NCI-H2171 treated with DMSO at 0.1 percent for 48 hours (cell line): ENCODE data around the gene ZMYM4.

Experiments
- DNase-seq: peaks from one replicate; lab custom pipeline; 2025; lab: John Stamatoyannopoulos, UW

Gene ZMYM4

DNA sequence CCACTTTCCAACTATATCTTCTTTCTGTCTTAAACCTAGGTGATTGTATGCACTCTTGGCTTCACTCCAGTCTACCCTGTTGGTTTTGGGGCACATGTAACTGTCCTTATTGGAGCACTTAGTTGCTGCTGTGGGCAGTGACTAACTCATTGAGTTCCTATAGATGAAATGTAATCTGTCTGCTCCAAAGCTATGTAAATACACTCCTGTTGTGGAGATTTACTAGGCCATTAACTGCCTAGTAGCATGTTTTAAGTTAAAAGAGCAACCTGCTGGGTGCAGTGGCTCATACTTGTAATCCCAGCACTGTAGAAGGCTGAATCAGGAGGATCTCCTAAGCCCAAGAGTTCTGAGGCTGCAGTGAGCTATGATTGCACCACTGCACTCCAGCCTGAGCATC, 137.6 kb downstream of the ZMYM4 start:
- no peak for DNase-seq

GRCh38 chr1:35407743-35408142, 139.2 kb downstream of the ZMYM4 start:
- DNase-seq, result no peak

GRCh38 chr1:35408925-35409324, 140.4 kb downstream of the ZMYM4 start:
- no peak for DNase-seq

GRCh38 chr1:35426097-35426586, 157.6 kb downstream of the ZMYM4 start:
- DNase-seq, result no peak

- no peak for DNase-seq
Measured at GRCh38 chr1:35428360-35428759, 159.9 kb downstream of the ZMYM4 start.

- no peak for DNase-seq
Measured at GRCh38 chr1:35430762-35431161, 162.3 kb downstream of the ZMYM4 start.

- no peak for DNase-seq
Measured at GRCh38 chr1:35431173-35431599, 162.7 kb downstream of the ZMYM4 start.

DNA sequence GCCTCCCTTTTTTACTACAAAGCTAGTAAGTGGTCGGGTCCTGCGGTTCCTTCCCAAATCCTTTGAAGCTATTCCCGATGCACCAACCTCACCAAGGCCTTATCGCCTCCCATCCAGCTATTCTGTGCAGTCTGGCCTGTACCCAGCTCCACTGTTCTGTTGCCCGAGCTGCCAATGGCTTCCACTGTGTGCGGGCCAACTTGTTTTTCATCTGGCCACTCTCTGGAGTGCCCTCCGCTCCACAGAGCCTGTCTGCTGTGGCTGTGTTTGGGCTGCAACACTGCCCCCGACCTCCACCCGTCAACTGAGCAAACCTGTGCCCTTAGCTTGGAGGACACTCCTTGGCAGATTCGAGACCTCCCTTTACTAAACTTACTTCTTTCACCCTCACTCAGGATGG, 163.7 kb downstream of the ZMYM4 start:
- no peak for DNase-seq

DNA sequence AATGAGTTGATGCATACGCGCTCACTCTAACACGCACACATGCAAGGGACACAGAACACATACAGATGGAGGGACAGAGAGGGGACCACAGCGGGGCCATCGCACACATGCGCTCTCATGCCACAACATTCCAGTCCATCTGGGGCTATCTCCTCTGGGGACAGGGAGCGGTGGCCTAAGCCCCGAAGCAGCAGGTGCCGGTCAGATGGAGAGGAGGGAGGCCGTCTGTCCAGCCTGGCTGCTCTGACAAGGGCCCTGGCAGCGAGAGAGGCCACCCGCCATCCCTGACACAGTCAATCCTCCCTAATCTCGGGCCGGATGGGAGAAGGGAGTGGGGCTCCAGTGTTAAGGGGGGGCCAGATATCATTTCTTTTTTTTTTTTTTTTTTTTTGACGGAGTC, 165.2 kb downstream of the ZMYM4 start:
- DNase-seq, result no peak

- DNase-seq, result no peak
Measured at GRCh38 chr1:35434703-35435102, 166.2 kb downstream of the ZMYM4 start.

GRCh38 chr1:35436078-35436477, 167.6 kb downstream of the ZMYM4 start:
- DNase-seq, result no peak

GRCh38 chr1:35437200-35437599, 168.7 kb downstream of the ZMYM4 start:
- no peak for DNase-seq

DNA sequence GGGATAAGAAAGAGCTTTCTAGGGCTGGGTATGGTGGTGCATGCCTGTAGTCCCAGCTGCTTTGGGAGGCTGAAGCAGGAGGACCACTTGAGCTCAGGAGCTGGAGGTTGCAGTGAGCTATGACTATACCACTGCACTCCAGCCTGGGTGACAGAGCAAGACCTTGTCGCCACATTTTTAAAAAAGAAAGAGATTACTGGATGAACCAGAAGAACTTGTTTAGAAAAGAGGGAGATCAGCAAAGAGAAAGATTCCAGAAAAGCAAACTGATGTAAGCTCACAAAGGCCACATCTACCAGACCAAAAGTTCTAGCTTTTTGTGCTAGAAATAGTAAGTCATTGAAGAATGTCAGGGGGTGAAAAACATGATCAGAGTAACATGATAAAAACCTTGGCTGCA, 171.1 kb downstream of the ZMYM4 start:
- DNase-seq, result no peak

GRCh38 chr1:35441926-35442579, 173.5 kb downstream of the ZMYM4 start:
- DNase-seq, result no peak

GRCh38 chr1:35442734-35443133, 174.2 kb downstream of the ZMYM4 start:
- no peak for DNase-seq

DNA sequence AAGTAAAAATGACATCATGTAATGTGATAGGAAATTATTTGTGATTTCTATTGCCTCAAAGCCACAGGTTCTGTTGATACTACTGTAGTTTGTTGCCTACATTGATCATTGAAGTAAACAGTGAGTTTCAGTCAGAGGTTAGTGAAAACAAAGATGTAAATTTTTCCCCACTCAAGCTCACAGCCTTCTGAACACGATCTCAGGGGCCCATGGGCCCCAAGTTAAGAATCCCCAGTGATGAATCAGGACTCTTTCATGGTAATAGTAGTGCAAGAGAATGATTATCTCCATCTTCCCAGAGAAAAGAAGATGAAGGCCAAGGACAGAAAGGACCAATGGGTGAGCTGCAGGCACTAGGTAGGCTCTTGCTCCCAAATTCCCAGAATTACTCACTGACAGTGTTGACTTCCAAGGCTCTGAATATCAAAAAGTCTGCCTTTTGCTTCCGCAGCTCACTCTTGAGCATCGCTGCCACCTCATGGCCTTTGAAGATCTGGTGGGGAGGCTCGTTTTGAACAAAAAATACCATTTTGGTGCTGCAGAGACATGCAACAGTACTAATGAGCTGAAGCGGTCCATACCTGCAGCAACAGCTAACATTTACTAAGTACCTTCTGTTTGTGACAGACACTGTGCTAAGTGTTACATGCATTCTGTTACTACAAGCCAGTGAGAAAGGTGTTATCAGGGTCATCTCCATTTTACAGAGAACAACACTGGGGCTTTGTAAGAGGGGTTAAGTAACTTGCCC, 175.4 kb downstream of the ZMYM4 start:
- no peak for DNase-seq

- no peak for DNase-seq
Measured at GRCh38 chr1:35444519-35444774, 175.9 kb downstream of the ZMYM4 start.

- DNase-seq, result no peak
Measured at GRCh38 chr1:35447278-35447677, 178.8 kb downstream of the ZMYM4 start.

DNA sequence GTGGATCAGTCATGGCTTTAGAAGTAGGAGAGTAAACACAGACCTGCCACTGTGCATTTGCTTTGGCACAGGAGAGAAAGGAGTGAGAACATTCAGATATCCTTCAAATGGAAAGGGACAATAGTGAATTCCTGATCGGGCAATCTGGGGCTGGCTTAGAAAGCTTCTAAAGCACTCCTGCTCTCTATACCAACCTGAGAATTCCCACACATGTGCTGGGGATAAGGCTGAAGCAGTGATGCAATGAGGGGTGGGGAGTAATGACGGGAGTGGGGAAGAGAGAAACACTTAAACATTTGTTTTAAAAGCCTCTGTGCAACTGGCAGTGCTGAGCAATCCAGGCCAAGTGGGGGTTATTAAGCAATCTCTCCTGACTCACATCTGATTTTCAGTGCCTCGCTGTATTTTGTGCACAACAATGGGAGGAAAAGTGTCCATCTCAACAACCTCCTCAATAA, 179.9 kb downstream of the ZMYM4 start:
- DNase-seq, result no peak

DNA sequence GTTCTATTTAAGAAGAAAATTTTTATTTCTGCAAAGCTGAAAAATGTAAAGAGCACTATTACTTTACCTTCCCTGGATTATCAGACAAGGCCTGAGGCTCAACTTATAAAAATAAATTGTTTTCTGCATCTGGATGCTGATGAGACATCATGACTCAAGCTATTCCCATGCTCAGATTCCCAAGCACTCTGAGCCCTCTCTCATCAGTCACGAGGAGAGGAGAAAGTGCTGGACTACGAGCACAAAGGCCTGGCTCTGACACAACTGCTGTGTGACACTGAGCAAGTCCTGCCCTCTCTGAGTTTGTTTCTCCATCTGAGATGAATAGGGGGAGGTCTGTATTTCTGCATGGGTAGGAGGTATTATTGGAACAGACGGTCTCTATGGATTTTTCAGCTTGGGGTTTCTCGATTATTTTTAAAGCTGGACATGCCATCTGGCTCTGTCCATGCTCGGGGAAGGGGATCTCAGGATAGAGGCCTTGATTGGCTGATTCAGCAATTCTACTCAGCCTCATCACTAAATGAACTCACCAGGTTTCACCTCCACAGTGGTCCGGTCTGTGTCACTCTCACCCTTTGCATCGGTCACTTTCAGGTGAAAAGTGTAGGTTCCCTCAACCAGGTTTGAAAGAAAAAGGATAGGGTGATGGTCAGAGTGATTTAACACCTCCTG, 181.0 kb downstream of the ZMYM4 start:
- DNase-seq, result no peak

GRCh38 chr1:35451125-35451528, 182.6 kb downstream of the ZMYM4 start:
- DNase-seq, result peak; percentile 46

- no peak for DNase-seq
Measured at GRCh38 chr1:35452106-35452774, 183.7 kb downstream of the ZMYM4 start.

DNA sequence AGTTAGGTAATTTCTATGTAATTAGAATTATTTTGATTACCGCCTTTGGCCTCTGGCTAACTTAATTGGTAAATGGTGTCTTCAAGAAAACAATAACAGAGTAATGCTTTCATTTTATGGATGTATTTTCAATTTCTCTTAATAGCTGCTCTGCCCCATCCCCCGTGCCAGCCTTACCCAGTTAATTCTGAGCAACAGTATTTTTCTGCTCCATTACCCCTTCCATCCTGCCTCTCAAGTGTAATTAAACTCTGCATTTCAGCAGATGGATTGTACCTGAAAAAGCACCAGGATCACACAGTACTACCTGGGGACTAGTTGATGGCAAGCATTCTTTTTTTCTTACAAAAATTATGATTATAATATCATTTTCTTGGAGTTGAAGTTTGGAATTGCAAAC, 184.5 kb downstream of the ZMYM4 start:
- peak; percentile 83 for DNase-seq
